GM23338 (cell line): ENCODE measurements around the gene SAT1. TPM values are rescaled to one million over a fixed set of nuclear protein-coding genes. Genes with fewer than 3 reads are reported as not detected.

Experiments used
- ATAC-seq: fragments of 200-7000 bp; cut with Tn5 transposase; 3 replicates; pipeline ENCODE4 v1.9.1; 2020
- DNase-seq: peaks from one replicate; pipeline ENCODE4 v3.0.0-alpha.2; 2015; ENCODE audit warnings: low spot score
- H2AFZ ChIP-seq: fragments of 200-600 bp; sonication (generic); 2 replicates; pipeline ENCODE4 v1.8.0; 2016; ENCODE audit warnings: antibody characterized with exemption, mild to moderate bottlenecking, moderate library complexity
- H3F3A ChIP-seq: fragments of 200-600 bp; sonication (generic); replicated peaks from 2 replicates; pipeline ENCODE4 v1.8.0; 2017; ENCODE audit warnings: antibody characterized with exemption, mixed run types, low read depth
- H3K27ac ChIP-seq: fragments of 200-600 bp; sonication (generic); 2 replicates; pipeline ENCODE4 v1.6.1; 2016; ENCODE audit warnings: low read depth
- H3K27me3 ChIP-seq: fragments of 200-600 bp; sonication (generic); 2 replicates; pipeline ENCODE4 v1.8.0; 2016; ENCODE audit warnings: mild to moderate bottlenecking, mixed run types, moderate library complexity; ENCODE audit not compliant: insufficient read depth
- H3K36me3 ChIP-seq: fragments of 200-600 bp; sonication (generic); 2 replicates; pipeline ENCODE4 v1.8.0; 2016; ENCODE audit warnings: mild to moderate bottlenecking; ENCODE audit not compliant: insufficient read depth
- H3K4me1 ChIP-seq: fragments of 200-600 bp; sonication (generic); 2 replicates; pipeline ENCODE4 v1.8.0; 2016; ENCODE audit warnings: mild to moderate bottlenecking, moderate library complexity; ENCODE audit not compliant: insufficient read depth
- H3K4me2 ChIP-seq: fragments of 200-600 bp; sonication (generic); 2 replicates; pipeline ENCODE4 v1.7.1; 2017; ENCODE audit warnings: mixed run types
- H3K4me3 ChIP-seq: fragments of 200-600 bp; sonication (generic); 2 replicates; pipeline ENCODE4 v1.6.1; 2016; ENCODE audit warnings: mixed run types
- H3K79me2 ChIP-seq: fragments of 200-600 bp; sonication (generic); replicated peaks from 2 replicates; pipeline ENCODE4 v1.8.0; 2017; ENCODE audit warnings: mild to moderate bottlenecking; ENCODE audit not compliant: insufficient read depth
- H3K9me2 ChIP-seq: fragments of 200-600 bp; sonication (generic); 2 replicates; pipeline ENCODE4 v1.8.0; 2017; ENCODE audit not compliant: insufficient read depth
- H4K20me1 ChIP-seq: fragments of 200-600 bp; sonication (generic); replicated peaks from 2 replicates; pipeline ENCODE4 v1.8.0; 2017; ENCODE audit warnings: mild to moderate bottlenecking; ENCODE audit not compliant: insufficient read depth
- H3K27ac Mint-ChIP-seq: 2 replicates; pipeline ENCODE4 v1.8.0; 2020; ENCODE audit warnings: inconsistent platforms, mild to moderate bottlenecking, moderate library complexity, mixed read lengths
- H3K27me3 Mint-ChIP-seq: 3 replicates; pipeline ENCODE4 v1.8.0; 2022; ENCODE audit warnings: low read depth, mild to moderate bottlenecking, moderate library complexity, mixed read lengths, inconsistent platforms; ENCODE audit not compliant: insufficient read depth, poor library complexity
- H3K36me3 Mint-ChIP-seq: 3 replicates; pipeline ENCODE4 v1.8.0; 2021; ENCODE audit warnings: low read depth, mild to moderate bottlenecking, inconsistent platforms, moderate library complexity, mixed read lengths
- H3K4me1 Mint-ChIP-seq: 3 replicates; pipeline ENCODE4 v1.8.0; 2020; ENCODE audit warnings: mild to moderate bottlenecking, inconsistent platforms, mixed read lengths
- H3K4me3 Mint-ChIP-seq: 3 replicates; pipeline ENCODE4 v1.8.0; 2021; ENCODE audit warnings: moderate library complexity, mild to moderate bottlenecking, inconsistent platforms, mixed read lengths
- H3K9me3 Mint-ChIP-seq: 3 replicates; pipeline ENCODE4 v1.8.0; 2020; ENCODE audit warnings: moderate library complexity, mild to moderate bottlenecking, inconsistent platforms, mixed read lengths
- CREB1 ChIP-seq: fragments of 250-450 bp; sonication (Bioruptor Pico); IDR thresholded peaks from 2 replicates; pipeline ENCODE4 v1.5.0; 2020; ENCODE audit warnings: low read depth, mild to moderate bottlenecking, moderate library complexity
- CTCF ChIP-seq, 2 experiments: fragments of 200-600 bp in 1 of 2; sonication (generic) in 1 of 2; conservative IDR thresholded peaks; 2 replicates each; pipeline versions ENCODE4 v1.5.1 to v1.6.1; 2016 to 2017; ENCODE audit warnings: antibody characterized with exemption in 2 of 2, low read depth in 2 of 2, mild to moderate bottlenecking in 2 of 2, moderate library complexity in 1 of 2
- ETS1 ChIP-seq: IDR thresholded peaks from 2 replicates; pipeline ENCODE4 v1.6.1; 2016; ENCODE audit warnings: antibody characterized with exemption
- EZH2 ChIP-seq: fragments of 200-600 bp; sonication (generic); IDR thresholded peaks from one replicate; pipeline ENCODE4 v1.8.0; 2017; ENCODE audit warnings: antibody characterized with exemption, mild to moderate bottlenecking, low read depth; ENCODE audit not compliant: unreplicated experiment
- EZH2phosphoT487 ChIP-seq: fragments of 200-600 bp; sonication (generic); IDR thresholded peaks from one replicate; pipeline ENCODE4 v1.8.1; 2018; ENCODE audit warnings: antibody characterized with exemption; ENCODE audit not compliant: unreplicated experiment
- JUNB ChIP-seq: IDR thresholded peaks from one replicate; pipeline ENCODE4 v1.6.1; 2016; ENCODE audit warnings: antibody characterized with exemption; ENCODE audit not compliant: unreplicated experiment
- NANOG ChIP-seq: IDR thresholded peaks from 2 replicates; pipeline ENCODE4 v1.6.1; 2016; ENCODE audit warnings: antibody characterized with exemption, borderline replicate concordance
- POLR2AphosphoS5 ChIP-seq: IDR thresholded peaks from 2 replicates; pipeline ENCODE4 v1.6.1; 2016; ENCODE audit warnings: antibody characterized with exemption, low read depth
- REST ChIP-seq: IDR thresholded peaks from one replicate; pipeline ENCODE4 v1.6.1; 2018; ENCODE audit warnings: antibody characterized with exemption; ENCODE audit not compliant: unreplicated experiment
- STAT1 ChIP-seq: IDR thresholded peaks from one replicate; pipeline ENCODE4 v1.6.1; 2016; ENCODE audit warnings: antibody characterized with exemption; ENCODE audit not compliant: unreplicated experiment
- ZNF114 ChIP-seq: fragments of 250-450 bp; sonication (Bioruptor Pico); IDR thresholded peaks from 2 replicates; pipeline ENCODE4 v1.5.0; 2020; ENCODE audit warnings: mild to moderate bottlenecking, moderate library complexity
- ZNF331 ChIP-seq: fragments of 250-450 bp; sonication (Bioruptor Pico); IDR thresholded peaks from 2 replicates; pipeline ENCODE4 v1.5.0; 2020; ENCODE audit warnings: low read depth, mild to moderate bottlenecking, moderate library complexity
- ZNF462 ChIP-seq: fragments of 250-450 bp; sonication (Bioruptor Pico); IDR thresholded peaks from 2 replicates; pipeline ENCODE4 v1.5.0; 2020; ENCODE audit warnings: mild to moderate bottlenecking, moderate library complexity
- polyA plus RNA-seq: library from polyadenylated mRNA; unstranded; fragments of >200 nt; fragmentation: Nextera tagmentation; extraction: Ambion mirVana; gene quantifications from 2 replicates; pipeline ENCODE4 v1.2.1, GENCODE V29; 2016
- total RNA-seq: library from RNA; depleted of rRNA; stranded (reverse); fragments of >200 nt; shearing (Covaris generic); gene quantifications from 2 replicates; pipeline ENCODE4 v1.2.3, GENCODE V29; 2014

The SAT1 gene
- total and polyA plus RNA-seq, 2 experiments from 2014 or later = 44.1 to 101 TPM

- no peaks in the 10 kb centered on the region for H3K79me2 ChIP-seq
- Mint-ChIP-seq H3K36me3 (no peaks in the 10 kb centered on the region), H3K4me1 (no peaks in the 10 kb centered on the region), H3K27ac (no peak overlapping the region), H3K4me3 (no peak overlapping the region), H3K27me3 (no peaks in the 10 kb centered on the region), H3K9me3 (no peaks in the 10 kb centered on the region)
- no peaks in the 10 kb centered on the region for H3K9me2 ChIP-seq
- DNase-seq (no peak), ATAC-seq (no peak)
- H3K4me2 ChIP-seq = no peak overlapping the region
- H3K36me3 ChIP-seq = no peaks in the 10 kb centered on the region
- TF ChIP-seq ZNF462 (CRISPR knock-in tag) = no peak
- no peak for TF ChIP-seq POLR2AphosphoS5
- no peak for TF ChIP-seq STAT1
- TF ChIP-seq CREB1 (CRISPR knock-in tag) = no peak
- no peak for TF ChIP-seq EZH2phosphoT487
- TF ChIP-seq EZH2 = no peak
- no peak for TF ChIP-seq REST
- TF ChIP-seq ZNF114 (CRISPR knock-in tag) = no peak
- no peak for TF ChIP-seq CTCF (conservative IDR thresholded peaks at IDR 0.05; ENCODE audit: low read depth in 2 of 2)
- TF ChIP-seq ZNF331 = no peak
- no peak for TF ChIP-seq NANOG
- no peak for TF ChIP-seq JUNB
- TF ChIP-seq ETS1 = no peak
- H3K27me3 ChIP-seq = no peaks in the 10 kb centered on the region
- H3F3A ChIP-seq = no peaks in the 10 kb centered on the region
- H3K4me1 ChIP-seq = no peaks in the 10 kb centered on the region
- no peak overlapping the region for H3K4me3 ChIP-seq
- no peaks in the 10 kb centered on the region for H4K20me1 ChIP-seq
- H2AFZ ChIP-seq = no peak overlapping the region
- H3K27ac ChIP-seq = no peak overlapping the region
Observed at GRCh38 chrX:23822397-23822796, 39.4 kb downstream of the SAT1 start.
